ENCODE results near the gene KPRP.

KPRP gene

GRCh38 chr1:152801333-152801732 is 43.5 kb downstream of the KPRP start:
- DNase-seq (ENCODE audit: insufficient read length, low spot score) (no peak), FAIRE-seq (no peak)
- TF ChIP-seq PAX5 (IDR thresholded peaks at IDR 0.05; ENCODE audit: insufficient read depth, low read length, severe bottlenecking) (no peak), SPI1 (IDR thresholded peaks at IDR 0.05; ENCODE audit: low read depth, low read length) (no peak), POU2F2 (IDR thresholded peaks at IDR 0.05; ENCODE audit: low read depth, low read length) (no peak), POLR2AphosphoS5 (IDR thresholded peaks at IDR 0.05; ENCODE audit: low read depth, low read length) (no peak), TAF1 (IDR thresholded peaks at IDR 0.05; ENCODE audit: low read depth, low read length) (no peak), POLR2A (IDR thresholded peaks at IDR 0.05; ENCODE audit: low read depth, low read length) (no peak)

GRCh38 chr1:152806576-152806975 is 48.8 kb downstream of the KPRP start, which contains the start of gene LCE1C:
Gene LCE1C (minus strand): TSS chr1:152806651. CDS start chr1:152805478, 1,173 bp downstream.
- DNase-seq (ENCODE audit: insufficient read length, low spot score) (no peak), FAIRE-seq (no peak)
- no peak for TF ChIP-seq POU2F2 (IDR thresholded peaks at IDR 0.05; ENCODE audit: low read depth, low read length)
- no peak for TF ChIP-seq POLR2AphosphoS5 (IDR thresholded peaks at IDR 0.05; ENCODE audit: low read depth, low read length)
- TF ChIP-seq PAX5 (IDR thresholded peaks at IDR 0.05; ENCODE audit: insufficient read depth, low read length, severe bottlenecking), result no peak

GRCh38 chr1:152811050-152811449 is 53.2 kb downstream of the KPRP start:
- TF ChIP-seq POLR2AphosphoS5 (IDR thresholded peaks at IDR 0.05; ENCODE audit: low read depth, low read length) (no peak), POU2F2 (IDR thresholded peaks at IDR 0.05; ENCODE audit: low read depth, low read length) (no peak), POLR2A (IDR thresholded peaks at IDR 0.05; ENCODE audit: low read depth, low read length) (no peak), PAX5 (IDR thresholded peaks at IDR 0.05; ENCODE audit: insufficient read depth, low read length, severe bottlenecking) (no peak), TAF1 (IDR thresholded peaks at IDR 0.05; ENCODE audit: low read depth, low read length) (no peak), SPI1 (IDR thresholded peaks at IDR 0.05; ENCODE audit: low read depth, low read length) (no peak)
- DNase-seq (ENCODE audit: insufficient read length, low spot score), result no peak
- FAIRE-seq, result no peak
